Prostate gland (tissue), 2 donors: ENCODE data around the gene TBK1.

ENCODE experiments used
- POLR2AphosphoS5 ChIP-seq: sonication (generic); formaldehyde crosslinking; IDR thresholded peaks from one replicate; pipeline ENCODE4 v1.6.1; 2017; ENCODE audit warnings: antibody characterized with exemption
- TF ChIP-seq, protein P1 (sequence below), 4 experiments: fragments of 200-600 bp in 2 of 4; fragments of 450-650 bp in 2 of 4; sonication (generic) in 2 of 4; IDR thresholded peaks; 1 replicate in 3 of 4; 2 replicates in 1 of 4; pipeline ENCODE4 v1.5.1; 2016 to 2019; ENCODE audit warnings: antibody characterized with exemption in 4 of 4, mild to moderate bottlenecking in 2 of 4, moderate library complexity in 2 of 4

DNA sequence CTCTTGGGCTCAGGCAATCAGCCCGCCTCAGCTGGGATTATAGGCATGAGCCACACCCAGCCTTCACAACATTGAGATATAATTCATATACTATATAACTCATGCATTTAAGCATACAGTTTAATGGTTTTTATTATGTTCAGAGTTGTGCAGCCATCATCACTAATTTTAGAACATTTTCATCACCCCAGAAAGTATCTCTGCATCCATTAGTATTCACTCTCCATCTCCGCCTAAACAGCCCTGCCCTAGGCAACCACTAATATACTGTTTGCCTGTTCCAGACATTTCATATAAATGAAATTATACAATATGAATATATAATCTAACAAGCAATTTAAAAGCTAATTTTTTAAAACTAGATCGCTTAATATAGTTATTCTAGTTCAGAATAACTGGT lies 34.7 kb downstream of the TBK1 start:
- no peak for TF ChIP-seq POLR2AphosphoS5
- TF ChIP-seq, protein P1, sequence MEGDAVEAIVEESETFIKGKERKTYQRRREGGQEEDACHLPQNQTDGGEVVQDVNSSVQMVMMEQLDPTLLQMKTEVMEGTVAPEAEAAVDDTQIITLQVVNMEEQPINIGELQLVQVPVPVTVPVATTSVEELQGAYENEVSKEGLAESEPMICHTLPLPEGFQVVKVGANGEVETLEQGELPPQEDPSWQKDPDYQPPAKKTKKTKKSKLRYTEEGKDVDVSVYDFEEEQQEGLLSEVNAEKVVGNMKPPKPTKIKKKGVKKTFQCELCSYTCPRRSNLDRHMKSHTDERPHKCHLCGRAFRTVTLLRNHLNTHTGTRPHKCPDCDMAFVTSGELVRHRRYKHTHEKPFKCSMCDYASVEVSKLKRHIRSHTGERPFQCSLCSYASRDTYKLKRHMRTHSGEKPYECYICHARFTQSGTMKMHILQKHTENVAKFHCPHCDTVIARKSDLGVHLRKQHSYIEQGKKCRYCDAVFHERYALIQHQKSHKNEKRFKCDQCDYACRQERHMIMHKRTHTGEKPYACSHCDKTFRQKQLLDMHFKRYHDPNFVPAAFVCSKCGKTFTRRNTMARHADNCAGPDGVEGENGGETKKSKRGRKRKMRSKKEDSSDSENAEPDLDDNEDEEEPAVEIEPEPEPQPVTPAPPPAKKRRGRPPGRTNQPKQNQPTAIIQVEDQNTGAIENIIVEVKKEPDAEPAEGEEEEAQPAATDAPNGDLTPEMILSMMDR (IDR thresholded peaks at IDR 0.05): no peak
